GM12878 (cell line): ENCODE measurements around the gene COL4A1. TPM values are rescaled to one million over a fixed set of nuclear protein-coding genes. Genes with fewer than 3 reads are reported as not detected.

Source experiments
- ATAC-seq: fragments of 200-7000 bp; cut with Tn5 transposase; 3 replicates; pipeline ENCODE4 v1.9.1; 2020; ENCODE audit warnings: mild to moderate bottlenecking, moderate library complexity
- BruUV-seq: library from RNA; stranded (reverse); fragments of 400-500 nt; replicated peaks from 2 replicates; lab custom pipeline; 2021; lab: Mats Ljungman, UMichigan
- CTCF ChIA-PET: fragments of 300-600 bp; sonication (Branson Sonifier 250); formaldehyde crosslinking; extraction: SDS; loops from one replicate; lab custom pipeline; 2021; ENCODE audit warnings: inconsistent platforms; lab: Yijun Ruan, JAX
- POLR2A ChIA-PET: fragments of 350-600 bp; formaldehyde crosslinking; extraction: SDS; loops from one replicate; lab custom pipeline; 2021; ENCODE audit warnings: inconsistent platforms; lab: Charles Lee
- RAD21 ChIA-PET: fragments of 300-600 bp; sonication (Branson Sonifier 250); formaldehyde crosslinking; loops from one replicate; lab custom pipeline; 2023; ENCODE audit warnings: antibody characterized with exemption; ENCODE audit not compliant: unreplicated experiment; lab: Charles Lee
- SMC1A ChIA-PET: fragments of 300-600 bp; sonication (Branson Sonifier 250); formaldehyde crosslinking; loops from one replicate; lab custom pipeline; 2023; ENCODE audit not compliant: unreplicated experiment, uncharacterized antibody; lab: Charles Lee
- DNase-seq: peaks from one replicate; pipeline ENCODE4 v3.0.0-alpha.2; 2011; ENCODE audit warnings: low read depth, low spot score
- FAIRE-seq: peaks from 3 replicates; lab custom pipeline; 2011; peaks lifted over from hg19 to GRCh38; lab: Jason Lieb, UNC
- H2AFZ ChIP-seq: 2 replicates; pipeline ENCODE4 v1.6.0; 2011; ENCODE audit warnings: low read depth, low read length, control low read depth; ENCODE audit not compliant: control insufficient read depth
- H3K27ac ChIP-seq: 2 replicates; pipeline ENCODE4 v1.5.1; 2011; ENCODE audit warnings: control low read depth; ENCODE audit not compliant: control insufficient read depth, insufficient read depth
- H3K27me3 ChIP-seq, 2 experiments: replicated peaks in 1 of 2; 2 replicates each; pipeline versions ENCODE4 v1.6.0 to v1.6.1; 2011; ENCODE audit warnings: low read length in 1 of 2; ENCODE audit not compliant: control insufficient read depth in 2 of 2, insufficient read depth in 2 of 2
- H3K36me3 ChIP-seq, 2 experiments: 2 replicates each; pipeline ENCODE4 v1.5.1; 2011; ENCODE audit warnings: low read length in 1 of 2; ENCODE audit not compliant: control insufficient read depth in 2 of 2, insufficient read depth in 2 of 2
- H3K4me1 ChIP-seq: 2 replicates; pipeline ENCODE4 v1.6.1; 2011; ENCODE audit warnings: mild to moderate bottlenecking, low read length, moderate library complexity, mixed read lengths; ENCODE audit not compliant: control insufficient read depth, insufficient read depth
- H3K4me2 ChIP-seq: 2 replicates; pipeline ENCODE4 v1.6.0; 2011; ENCODE audit warnings: control low read depth; ENCODE audit not compliant: control insufficient read depth, insufficient read depth
- H3K4me3 ChIP-seq: fragments of 200-600 bp; sonication (generic); 2 replicates; pipeline ENCODE4 v1.5.1; 2016
- H3K79me2 ChIP-seq: 2 replicates; pipeline ENCODE4 v1.6.0; 2011; ENCODE audit warnings: low read length; ENCODE audit not compliant: control insufficient read depth, insufficient read depth
- H3K9ac ChIP-seq: 2 replicates; pipeline ENCODE4 v1.8.0; 2011; ENCODE audit warnings: low read length, control low read depth, mixed read lengths; ENCODE audit not compliant: control insufficient read depth, insufficient read depth
- H3K9me3 ChIP-seq: replicated peaks from 3 replicates; pipeline ENCODE4 v1.5.1; 2011; ENCODE audit warnings: mild to moderate bottlenecking, low read length; ENCODE audit not compliant: control insufficient read depth, insufficient read depth
- H4K20me1 ChIP-seq: 2 replicates; pipeline ENCODE4 v1.6.0; 2011; ENCODE audit not compliant: control insufficient read depth, insufficient read depth
- EGR1 ChIP-seq, 2 experiments: IDR thresholded peaks; 1 replicate in 1 of 2; 2 replicates in 1 of 2; pipeline ENCODE4 v1.6.1; 2011 to 2012; ENCODE audit warnings: low read depth in 2 of 2, low read length in 2 of 2, borderline replicate concordance in 1 of 2, mild to moderate bottlenecking in 1 of 2, moderate library complexity in 1 of 2
- HDGF ChIP-seq: fragments of 450-650 bp; IDR thresholded peaks from 2 replicates; pipeline ENCODE4 v1.6.1; 2016; ENCODE audit warnings: antibody characterized with exemption
- NFYA ChIP-seq: IDR thresholded peaks from 2 replicates; pipeline ENCODE4 v1.6.1; 2011; ENCODE audit warnings: low read depth, mild to moderate bottlenecking, low read length, improper control_type of control experiment, borderline replicate concordance
- NR2C2 ChIP-seq: IDR thresholded peaks from 2 replicates; pipeline ENCODE4 v1.6.1; 2011; ENCODE audit warnings: borderline replicate concordance, low read depth; ENCODE audit not compliant: control insufficient read depth, insufficient read length
- WGBS: methylation state at CpG from one replicate; pipeline ENCODE4 v1.1.6; 2016; ENCODE audit warnings: low lambda C conversion rate; ENCODE audit not compliant: insufficient replicate concordance, insufficient coverage; ENCODE audit errors: missing lambda C conversion rate; 5-methylcytosine and 5-hydroxymethylcytosine counted together
- in situ Hi-C: fragments of 300-500 bp; cut with MboI; formaldehyde crosslinking; loops from 9 replicates; pipeline ENCODE4 v1.14.3; 2018; ENCODE audit warnings: mixed read lengths
- intact Hi-C: fragments of 100-400 bp; cut with micrococcal nuclease; formaldehyde crosslinking; loops from one replicate; pipeline ENCODE4 v1.14.2; 2022; ENCODE audit not compliant: unreplicated experiment
- polyA plus RNA-seq, 11 experiments: library from polyadenylated mRNA; depleted of rRNA in 4 of 11; unstranded in 6 of 11; stranded (reverse) in 5 of 11; fragments of >200 nt; fragmentation: Nextera tagmentation in 4 of 11; fragmentation: Illumina TruSeq in 1 of 11; extraction: Ambion mirVana in 4 of 11; extraction: Trizol in 1 of 11; gene quantifications; 1 replicate in 1 of 11; 2 replicates in 10 of 11; pipeline versions ENCODE4 v1.2.1 to v1.2.3, GENCODE V29; 2011 to 2016; ENCODE audit warnings: inconsistent platforms in 2 of 11, missing spikeins in 2 of 11, low read depth in 1 of 11
- total RNA-seq, 4 experiments: library from RNA; depleted of rRNA in 3 of 4; stranded (reverse); fragments of >200 nt in 3 of 4; fragmentation: Illumina TruSeq in 1 of 4; extraction: Trizol in 1 of 4; gene quantifications; 2 replicates each; pipeline versions ENCODE4 v1.2.1 to v1.2.3, GENCODE V29; 2013 to 2021
- TF ChIP-seq, protein P1 (sequence below): IDR thresholded peaks from 2 replicates; pipeline ENCODE4 v1.6.1; 2012; ENCODE audit warnings: low read depth, low read length, improper control_type of control experiment
- TF ChIP-seq, protein P2 (sequence below), 3 experiments: IDR thresholded peaks in 2 of 3; conservative IDR thresholded peaks in 1 of 3; 2 replicates each; pipeline ENCODE4 v1.5.1; 2011; ENCODE audit warnings: low read depth in 3 of 3, low read length in 3 of 3, mild to moderate bottlenecking in 3 of 3, control low read depth in 2 of 3, moderate library complexity in 2 of 3, inconsistent platforms in 1 of 3, mixed read lengths in 1 of 3; ENCODE audit not compliant: control insufficient read depth in 2 of 3, insufficient read depth in 1 of 3; ENCODE audit errors: extremely low read depth in 1 of 3
- TF ChIP-seq, protein P3 (sequence below): IDR thresholded peaks from 2 replicates; pipeline ENCODE4 v1.6.1; 2012; ENCODE audit warnings: low read length, inconsistent platforms

COL4A1 gene
- total and polyA plus RNA-seq, 10 of the 15 experiments (the other 5 are each of a cell fraction or from before 2014, with no cell fraction given): 0.07 to 0.31 (median 0.13) TPM; not detected in 6

DNA sequence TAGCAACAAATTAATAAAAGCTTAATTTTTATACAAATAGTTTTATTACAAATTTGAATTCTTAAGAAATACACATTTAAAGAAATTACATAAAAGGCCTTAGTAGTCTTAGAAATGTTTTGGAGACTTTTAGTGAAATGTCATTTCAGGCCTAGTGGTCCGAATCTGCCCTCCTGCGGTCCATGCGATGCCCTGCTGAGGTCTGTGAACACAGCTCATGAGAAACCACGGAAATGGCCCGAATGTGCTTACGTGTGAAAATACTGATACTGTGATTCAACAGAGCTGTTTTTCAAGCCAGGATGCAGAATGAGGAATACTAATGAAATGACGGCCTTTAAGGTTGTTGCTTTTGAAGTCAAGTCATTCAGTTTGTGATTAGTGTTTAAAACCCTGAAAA, 157.9 kb downstream of the COL4A1 start (continued):
- TF ChIP-seq, protein P1, sequence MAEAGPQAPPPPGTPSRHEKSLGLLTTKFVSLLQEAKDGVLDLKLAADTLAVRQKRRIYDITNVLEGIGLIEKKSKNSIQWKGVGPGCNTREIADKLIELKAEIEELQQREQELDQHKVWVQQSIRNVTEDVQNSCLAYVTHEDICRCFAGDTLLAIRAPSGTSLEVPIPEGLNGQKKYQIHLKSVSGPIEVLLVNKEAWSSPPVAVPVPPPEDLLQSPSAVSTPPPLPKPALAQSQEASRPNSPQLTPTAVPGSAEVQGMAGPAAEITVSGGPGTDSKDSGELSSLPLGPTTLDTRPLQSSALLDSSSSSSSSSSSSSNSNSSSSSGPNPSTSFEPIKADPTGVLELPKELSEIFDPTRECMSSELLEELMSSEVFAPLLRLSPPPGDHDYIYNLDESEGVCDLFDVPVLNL: no peak
- TF ChIP-seq, protein P2, sequence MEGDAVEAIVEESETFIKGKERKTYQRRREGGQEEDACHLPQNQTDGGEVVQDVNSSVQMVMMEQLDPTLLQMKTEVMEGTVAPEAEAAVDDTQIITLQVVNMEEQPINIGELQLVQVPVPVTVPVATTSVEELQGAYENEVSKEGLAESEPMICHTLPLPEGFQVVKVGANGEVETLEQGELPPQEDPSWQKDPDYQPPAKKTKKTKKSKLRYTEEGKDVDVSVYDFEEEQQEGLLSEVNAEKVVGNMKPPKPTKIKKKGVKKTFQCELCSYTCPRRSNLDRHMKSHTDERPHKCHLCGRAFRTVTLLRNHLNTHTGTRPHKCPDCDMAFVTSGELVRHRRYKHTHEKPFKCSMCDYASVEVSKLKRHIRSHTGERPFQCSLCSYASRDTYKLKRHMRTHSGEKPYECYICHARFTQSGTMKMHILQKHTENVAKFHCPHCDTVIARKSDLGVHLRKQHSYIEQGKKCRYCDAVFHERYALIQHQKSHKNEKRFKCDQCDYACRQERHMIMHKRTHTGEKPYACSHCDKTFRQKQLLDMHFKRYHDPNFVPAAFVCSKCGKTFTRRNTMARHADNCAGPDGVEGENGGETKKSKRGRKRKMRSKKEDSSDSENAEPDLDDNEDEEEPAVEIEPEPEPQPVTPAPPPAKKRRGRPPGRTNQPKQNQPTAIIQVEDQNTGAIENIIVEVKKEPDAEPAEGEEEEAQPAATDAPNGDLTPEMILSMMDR (IDR thresholded peaks at IDR 0.05 in 2 of 3, conservative IDR thresholded peaks at IDR 0.05 in 1 of 3; ENCODE audit: control insufficient read depth in 2 of 3, extremely low read depth in 1 of 3, insufficient read depth in 1 of 3, low read depth in 3 of 3, low read length in 3 of 3): no peak
- TF ChIP-seq, all 136 proteins: peak for 0

DNA sequence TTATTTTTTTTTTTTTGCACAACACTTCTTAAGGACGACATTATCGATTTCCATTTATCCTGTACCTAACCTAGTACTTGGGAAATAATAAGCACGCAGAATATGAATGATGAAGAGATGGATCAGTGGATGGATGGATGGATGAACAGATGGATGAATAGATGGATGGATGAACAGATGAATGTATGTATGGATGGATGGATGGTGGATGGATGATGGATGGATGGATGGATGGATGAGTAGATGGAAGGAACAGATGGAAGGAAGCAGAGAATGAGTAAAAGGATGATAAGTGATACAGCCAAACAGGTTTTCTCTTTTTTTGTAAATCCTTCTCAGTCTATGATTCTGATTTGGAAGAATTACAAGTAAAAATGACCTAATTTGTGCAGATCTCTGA, 166.9 kb downstream of the COL4A1 start:
- ChIA-PET SMC1A (interaction anchor here (1.2 kb wide), 1 partner anchor 27 kb away, joined by 3 read pairs; no protein-coding TSS in a partner anchor), CTCF (no interaction called here), RAD21 (no interaction called here), POLR2A (no interaction called here)
- DNase-seq (no peak), ATAC-seq (no peak), FAIRE-seq (no peak)
- 70% methylated on average over 3 of the region's 3 CpGs for WGBS
- no peaks in the 10 kb centered on the region for H3K27me3 ChIP-seq
- in situ Hi-C loops: no loop called here
- no peak overlapping the region for H3K4me2 ChIP-seq
- intact Hi-C loops: no loop called here
- no peaks in the 10 kb centered on the region for H3K9me3 ChIP-seq
- H4K20me1 ChIP-seq: no peaks in the 10 kb centered on the region
- no peak overlapping the region for H2AFZ ChIP-seq
- TF ChIP-seq EGR1 (IDR thresholded peaks at IDR 0.05; ENCODE audit: borderline replicate concordance in 1 of 2, low read depth in 2 of 2, low read length in 2 of 2) (no peak), HDGF (no peak), NR2C2 (no peak), NFYA (no peak)
- TF ChIP-seq, protein P3, sequence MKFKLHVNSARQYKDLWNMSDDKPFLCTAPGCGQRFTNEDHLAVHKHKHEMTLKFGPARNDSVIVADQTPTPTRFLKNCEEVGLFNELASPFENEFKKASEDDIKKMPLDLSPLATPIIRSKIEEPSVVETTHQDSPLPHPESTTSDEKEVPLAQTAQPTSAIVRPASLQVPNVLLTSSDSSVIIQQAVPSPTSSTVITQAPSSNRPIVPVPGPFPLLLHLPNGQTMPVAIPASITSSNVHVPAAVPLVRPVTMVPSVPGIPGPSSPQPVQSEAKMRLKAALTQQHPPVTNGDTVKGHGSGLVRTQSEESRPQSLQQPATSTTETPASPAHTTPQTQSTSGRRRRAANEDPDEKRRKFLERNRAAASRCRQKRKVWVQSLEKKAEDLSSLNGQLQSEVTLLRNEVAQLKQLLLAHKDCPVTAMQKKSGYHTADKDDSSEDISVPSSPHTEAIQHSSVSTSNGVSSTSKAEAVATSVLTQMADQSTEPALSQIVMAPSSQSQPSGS: no peak
- no peak overlapping the region for H3K27ac ChIP-seq
- H3K36me3 ChIP-seq: no peaks in the 10 kb centered on the region
- H3K9ac ChIP-seq: no peak overlapping the region
- H3K4me3 ChIP-seq: no peak overlapping the region
- no TSS peak for BruUV-seq
- H3K79me2 ChIP-seq: no peaks in the 10 kb centered on the region
- H3K4me1 ChIP-seq: peaks cover 9% of the 10 kb centered on the region; the same call in 1 of the 2 replicates
